GM11168 (cell line): Measurements from ENCODE around the gene CACNA1B.
"Not testable (repeated sequence)": the region's sequence is repeated elsewhere in the genome, so short reads cannot be mapped to it uniquely, and the experiment has no call there.

Experiments used
- in situ Hi-C: fragments of 300-500 bp; cut with MboI; formaldehyde crosslinking; loops from one replicate; pipeline ENCODE4 v1.12.0; 2022; ENCODE audit warnings: low sequenced_read_pairs; ENCODE audit not compliant: unreplicated experiment

The CACNA1B gene

GRCh38 chr9:138120072-138120471 is 242.5 kb downstream of the CACNA1B start:
- in situ Hi-C loops, result no loop called here

GRCh38 chr9:138120511-138121437 is 243.2 kb downstream of the CACNA1B start:
- in situ Hi-C loops, result no loop called here

GRCh38 chr9:138121438-138122050 is 244.0 kb downstream of the CACNA1B start:
- in situ Hi-C loops, result no loop called here

- in situ Hi-C loops, result no loop called here
These were observed 244.6 kb downstream of the CACNA1B start for GRCh38 chr9:138122201-138122600.

GRCh38 chr9:138122676-138123075 is 245.1 kb downstream of the CACNA1B start:
- in situ Hi-C loops, result no loop called here

GRCh38 chr9:138123086-138123485 is 245.5 kb downstream of the CACNA1B start:
- in situ Hi-C loops, result no loop called here

- in situ Hi-C loops, result not testable (repeated sequence)
These were observed 248.7 kb downstream of the CACNA1B start for GRCh38 chr9:138126090-138126857.

- in situ Hi-C loops, result not testable (repeated sequence)
These were observed 249.4 kb downstream of the CACNA1B start for GRCh38 chr9:138126858-138127584.

- in situ Hi-C loops, result not testable (repeated sequence)
These were observed 250.4 kb downstream of the CACNA1B start for GRCh38 chr9:138128027-138128426.

GRCh38 chr9:138129318-138129717 is 251.7 kb downstream of the CACNA1B start:
- in situ Hi-C loops, result not testable (repeated sequence)

- in situ Hi-C loops, result not testable (repeated sequence)
These were observed 255.5 kb downstream of the CACNA1B start for GRCh38 chr9:138132946-138133705.

- in situ Hi-C loops, result not testable (repeated sequence)
These were observed 257.0 kb downstream of the CACNA1B start for GRCh38 chr9:138134581-138134980.

- in situ Hi-C loops, result not testable (repeated sequence)
These were observed 261.5 kb downstream of the CACNA1B start for GRCh38 chr9:138139096-138139495.

GRCh38 chr9:138140980-138141379 is 263.4 kb downstream of the CACNA1B start:
- in situ Hi-C loops, result not testable (repeated sequence)

- in situ Hi-C loops, result not testable (repeated sequence)
These were observed 265.1 kb downstream of the CACNA1B start for GRCh38 chr9:138142528-138143244.

- in situ Hi-C loops, result not testable (repeated sequence)
These were observed 265.9 kb downstream of the CACNA1B start for GRCh38 chr9:138143491-138143890.

GRCh38 chr9:138147556-138147955 is 270.0 kb downstream of the CACNA1B start:
- in situ Hi-C loops, result not testable (repeated sequence)
